C1 segment of cervical spinal cord (tissue), 14 donors: ENCODE results near the gene PDCD7.
A peak's percentile ranks its signal among the peaks of the same experiment; 100 is the strongest.
"Not testable (repeated sequence)": the region's sequence is repeated elsewhere in the genome, so short reads cannot be mapped to it uniquely, and the experiment has no call there.

Source experiments
- DNase-seq, 14 donors: peaks; one replicate each; lab custom pipeline; 2025; lab: John Stamatoyannopoulos, UW

Gene PDCD7

GRCh38 chr15:65130941-65131340 is 2.7 kb downstream of the PDCD7 start:
- no peak for DNase-seq

DNA sequence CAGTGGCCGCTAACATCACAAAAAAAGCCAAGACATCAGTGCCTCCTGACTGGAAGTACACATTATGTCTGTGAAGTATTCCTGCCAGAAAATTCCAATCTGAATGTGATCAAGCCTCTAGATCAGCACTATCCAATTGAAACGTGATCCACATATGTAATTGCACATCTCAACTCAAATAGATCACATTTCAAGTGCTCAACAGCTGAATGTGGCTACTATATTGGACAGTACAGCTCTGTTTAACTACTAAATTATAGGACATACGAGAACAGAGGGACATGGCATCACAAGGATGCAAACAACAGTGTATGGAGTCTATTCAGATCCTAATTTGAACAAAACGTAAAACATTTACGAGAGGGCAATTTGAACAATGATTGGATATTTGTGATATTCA is 18.1 kb downstream of the PDCD7 start:
- no peak for DNase-seq

GRCh38 chr15:65115086-65115485 is 18.5 kb downstream of the PDCD7 start, which contains the start of gene UBAP1L:
UBAP1L (minus strand) TSS chr15:65115200; CDS start chr15:65106215, 8,985 bp downstream.
- DNase-seq: no peak

GRCh38 chr15:65110676-65111292 is 22.8 kb downstream of the PDCD7 start:
- no peak for DNase-seq

- DNase-seq: no peak
Measured at GRCh38 chr15:65106011-65106590, 27.5 kb downstream of the PDCD7 start.

DNA sequence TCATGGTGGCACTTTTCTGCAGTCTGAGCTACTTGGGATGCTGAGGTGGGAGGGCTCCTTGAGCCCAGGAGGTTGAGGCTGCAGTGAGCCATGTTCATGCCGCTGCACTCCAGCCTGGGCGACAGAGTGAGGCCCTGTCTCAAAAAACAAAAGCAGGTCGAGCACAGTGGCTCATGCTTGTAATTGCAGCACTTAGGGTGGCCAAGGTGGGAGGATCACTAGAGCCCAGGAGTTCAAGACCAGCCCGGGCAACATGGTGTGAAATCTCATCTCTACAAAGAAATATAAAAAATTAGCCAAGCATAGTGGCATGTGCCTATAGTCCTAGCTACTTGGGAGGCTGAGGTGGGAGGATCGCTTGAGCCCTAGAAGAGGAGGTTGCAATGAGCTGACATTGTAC is 28.6 kb downstream of the PDCD7 start:
- DNase-seq: no peak

DNA sequence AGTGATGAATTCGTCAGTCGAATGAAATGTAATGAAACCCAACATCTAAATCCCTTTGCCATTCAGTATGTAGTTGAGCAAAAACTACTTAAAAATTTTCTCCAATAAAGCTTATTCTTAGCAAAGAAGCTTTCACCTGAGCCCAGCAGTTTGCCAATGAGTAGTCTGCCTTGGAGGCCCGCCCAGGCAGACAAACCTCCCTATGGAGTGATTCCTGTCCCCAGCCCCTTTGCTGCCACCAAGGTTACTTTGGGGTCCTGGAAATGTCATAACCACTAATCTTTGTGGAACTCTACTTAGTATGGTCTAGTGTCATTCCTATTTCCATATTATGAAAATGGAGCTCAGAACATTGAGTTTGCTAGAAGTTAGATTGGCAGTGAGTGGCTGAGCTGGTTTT is 30.7 kb downstream of the PDCD7 start:
- no peak for DNase-seq

DNA sequence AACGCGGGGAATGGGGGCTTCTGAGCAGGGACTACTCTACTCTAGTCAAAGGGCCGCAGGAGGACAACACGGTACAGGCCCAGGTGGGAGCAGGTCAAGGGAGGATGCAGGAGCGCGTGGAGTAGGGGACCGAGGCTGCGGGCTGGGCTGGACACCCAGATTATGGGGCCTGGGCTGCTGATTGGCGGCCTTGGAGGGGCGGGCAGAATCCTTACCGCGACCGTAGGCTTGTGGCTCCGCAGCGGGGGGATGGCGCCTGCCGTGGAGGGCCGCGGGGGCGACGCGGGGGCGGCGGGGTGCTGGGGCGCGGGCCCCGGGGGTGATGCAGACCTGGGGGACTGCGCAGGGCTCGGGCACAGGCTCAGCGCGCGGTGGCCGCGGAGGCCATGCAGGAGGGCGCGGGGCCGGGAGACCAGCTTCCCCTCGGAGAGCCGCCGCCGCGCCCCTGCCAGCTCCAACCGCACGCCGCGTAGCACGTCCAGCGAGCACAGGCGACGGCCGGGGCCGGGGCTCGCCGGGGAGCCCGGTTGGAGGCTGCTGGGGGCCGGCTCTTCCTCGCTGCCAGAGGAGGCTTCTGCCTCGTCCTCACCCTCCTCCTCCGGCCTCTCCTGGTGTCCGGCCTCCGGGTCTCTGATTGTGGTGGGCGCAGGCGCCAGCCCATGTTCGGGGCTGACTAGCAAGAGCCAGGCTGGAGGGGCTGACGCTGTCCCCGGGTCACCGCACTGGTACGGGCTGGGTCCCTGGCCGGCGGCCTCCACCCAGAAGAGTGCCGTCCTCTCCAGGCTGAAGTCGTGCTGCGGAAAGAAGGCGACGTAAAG is 31.5 kb downstream of the PDCD7 start:
- no peak for DNase-seq

DNA sequence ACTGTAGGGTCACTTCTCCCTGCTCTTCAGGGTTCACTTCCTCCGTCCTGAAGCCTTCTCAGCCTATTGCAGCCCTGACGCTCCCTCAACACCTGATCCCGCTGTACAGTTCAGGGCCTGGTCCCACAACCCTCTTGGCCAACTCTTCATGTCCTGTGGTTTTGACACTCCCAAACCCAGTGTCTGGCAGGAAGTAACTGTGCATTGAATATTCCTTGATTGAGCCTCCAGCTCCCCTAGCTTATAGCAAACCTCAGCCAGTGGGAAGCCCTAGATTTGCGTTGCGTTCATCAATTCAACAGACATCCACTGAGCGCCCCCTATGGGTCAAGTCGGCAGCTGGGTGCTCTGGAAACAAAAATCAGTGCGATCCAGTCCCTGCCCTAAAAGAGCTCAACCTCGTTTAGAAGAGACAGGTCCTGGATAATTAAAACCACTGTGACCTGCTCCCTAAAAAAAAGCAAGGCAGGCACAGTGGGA is 32.2 kb downstream of the PDCD7 start:
- DNase-seq: peak in 10 of 14 donors; percentile 11 to 55 (median 30)

GRCh38 chr15:65100442-65100841 is 33.2 kb downstream of the PDCD7 start:
- no peak for DNase-seq

- DNase-seq: not testable (repeated sequence)
Measured at GRCh38 chr15:65099801-65100200, 33.8 kb downstream of the PDCD7 start.

DNA sequence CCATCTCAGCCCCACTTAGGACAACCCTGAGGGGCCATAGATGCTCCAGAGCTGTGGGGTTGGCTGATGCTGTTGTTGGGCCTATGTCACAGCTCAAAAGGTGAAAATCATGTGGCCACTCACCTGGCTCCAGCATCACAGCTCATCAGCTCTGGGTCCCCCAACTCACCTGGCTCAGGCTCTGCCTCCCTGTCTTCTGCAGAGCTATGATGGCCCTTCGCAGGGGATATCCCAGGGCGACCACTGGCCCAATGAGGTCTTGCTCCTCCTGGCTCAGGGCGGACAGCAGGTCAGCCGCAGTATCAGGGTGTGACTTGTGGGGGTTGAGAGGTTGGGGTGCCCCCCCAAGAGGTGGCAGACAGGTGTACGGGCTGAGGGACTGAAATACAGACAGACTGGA is 34.3 kb downstream of the PDCD7 start:
- no peak for DNase-seq

DNA sequence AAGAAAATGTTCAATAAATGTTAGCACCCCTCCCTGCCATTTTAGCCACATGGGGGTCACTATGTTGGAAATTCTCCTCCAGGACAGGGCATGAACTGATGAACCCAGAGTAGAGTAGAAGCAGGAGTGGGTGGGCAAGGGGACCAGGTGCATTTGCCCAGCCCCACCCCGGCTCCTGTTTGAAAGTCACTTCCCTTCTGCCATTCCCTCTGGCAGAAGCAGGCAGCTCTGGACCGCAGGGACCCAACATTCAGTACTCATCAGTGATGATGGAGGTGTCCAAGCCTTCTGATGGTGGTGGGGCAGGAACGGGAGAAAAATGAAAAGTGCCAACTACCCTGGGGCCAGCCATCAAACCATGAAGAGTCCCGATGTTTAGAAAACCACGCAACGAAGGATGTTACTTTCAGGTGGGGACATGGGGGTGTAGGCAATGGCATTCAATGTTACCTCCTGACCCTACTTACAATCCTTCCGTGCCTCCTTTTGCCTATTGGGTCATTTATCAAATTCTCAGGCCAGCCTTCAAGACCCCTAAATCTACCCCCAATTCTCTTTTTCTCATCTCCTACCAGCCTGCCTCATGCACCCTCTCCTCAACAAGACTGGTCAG is 35.9 kb downstream of the PDCD7 start:
- DNase-seq: no peak

DNA sequence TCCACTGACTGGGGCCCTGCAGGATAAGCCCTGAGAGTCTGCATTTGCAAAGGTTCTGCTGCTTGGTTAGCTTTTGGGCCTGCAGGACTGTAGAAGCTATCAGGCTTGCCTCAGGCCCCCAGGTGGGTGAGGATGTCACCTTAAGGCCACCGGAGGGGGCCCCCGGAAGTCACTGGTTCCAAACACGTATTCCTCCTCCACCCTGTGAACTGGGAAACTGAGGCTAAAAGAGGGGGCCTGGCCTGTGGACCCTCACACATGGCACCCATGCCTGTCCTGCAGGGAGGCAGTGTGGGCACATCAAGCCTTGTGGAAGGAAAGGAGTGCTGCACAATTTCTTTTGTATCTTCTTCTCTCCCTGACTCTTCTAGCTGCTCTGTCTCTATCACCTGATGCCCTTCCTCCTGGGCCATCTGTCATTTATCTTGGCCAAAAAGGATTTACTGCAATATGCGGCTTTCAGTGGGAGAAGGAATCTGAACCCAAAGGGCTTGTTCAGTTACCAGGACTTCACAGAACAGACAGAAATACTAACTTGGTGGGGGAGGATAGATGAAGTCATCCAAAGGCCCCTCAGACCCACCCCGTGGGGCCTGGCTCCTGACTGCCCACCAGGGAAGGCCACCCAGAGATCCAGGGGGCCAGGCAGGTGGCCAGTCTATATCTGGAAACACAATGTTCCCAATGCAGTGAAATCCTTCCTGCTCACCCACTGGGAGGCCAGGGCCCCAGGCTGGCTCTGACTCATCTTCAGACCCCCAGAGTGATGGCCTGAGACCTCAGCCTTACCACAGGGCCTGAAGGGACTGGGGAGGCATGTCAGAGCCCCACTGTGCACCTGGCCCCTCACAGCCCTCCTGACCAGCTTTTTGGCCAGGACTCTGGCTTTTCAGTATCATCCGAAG is 36.9 kb downstream of the PDCD7 start:
- peak in 1 of 14 donors; percentile 81 for DNase-seq

- DNase-seq: no peak
Measured at GRCh38 chr15:65095747-65096104, 37.9 kb downstream of the PDCD7 start.

- no peak for DNase-seq
Measured at GRCh38 chr15:65095011-65095746, 38.4 kb downstream of the PDCD7 start.

- peak in 3 of 14 donors; percentile 11 to 51 (median 25) for DNase-seq
Measured at GRCh38 chr15:65094294-65094995, 39.2 kb downstream of the PDCD7 start.

DNA sequence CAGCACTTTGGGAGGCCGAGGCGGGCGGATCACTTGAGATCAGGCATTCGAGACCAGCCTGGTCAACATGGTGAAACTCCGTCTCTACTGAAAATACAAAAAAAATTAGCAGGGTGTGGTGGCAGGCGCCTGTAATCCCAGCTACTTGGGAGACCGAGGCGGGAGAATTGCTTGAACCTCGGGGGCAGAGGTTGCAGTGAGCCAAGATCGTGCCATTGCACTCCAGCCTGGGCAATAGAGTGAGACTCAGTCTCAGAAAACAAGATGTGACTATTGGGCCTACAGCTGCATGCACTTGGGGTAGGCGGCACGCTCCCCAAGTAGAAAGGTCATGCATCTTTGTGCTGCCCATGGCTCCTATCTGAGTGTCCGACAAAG is 39.8 kb downstream of the PDCD7 start:
- DNase-seq: not testable (repeated sequence)

DNA sequence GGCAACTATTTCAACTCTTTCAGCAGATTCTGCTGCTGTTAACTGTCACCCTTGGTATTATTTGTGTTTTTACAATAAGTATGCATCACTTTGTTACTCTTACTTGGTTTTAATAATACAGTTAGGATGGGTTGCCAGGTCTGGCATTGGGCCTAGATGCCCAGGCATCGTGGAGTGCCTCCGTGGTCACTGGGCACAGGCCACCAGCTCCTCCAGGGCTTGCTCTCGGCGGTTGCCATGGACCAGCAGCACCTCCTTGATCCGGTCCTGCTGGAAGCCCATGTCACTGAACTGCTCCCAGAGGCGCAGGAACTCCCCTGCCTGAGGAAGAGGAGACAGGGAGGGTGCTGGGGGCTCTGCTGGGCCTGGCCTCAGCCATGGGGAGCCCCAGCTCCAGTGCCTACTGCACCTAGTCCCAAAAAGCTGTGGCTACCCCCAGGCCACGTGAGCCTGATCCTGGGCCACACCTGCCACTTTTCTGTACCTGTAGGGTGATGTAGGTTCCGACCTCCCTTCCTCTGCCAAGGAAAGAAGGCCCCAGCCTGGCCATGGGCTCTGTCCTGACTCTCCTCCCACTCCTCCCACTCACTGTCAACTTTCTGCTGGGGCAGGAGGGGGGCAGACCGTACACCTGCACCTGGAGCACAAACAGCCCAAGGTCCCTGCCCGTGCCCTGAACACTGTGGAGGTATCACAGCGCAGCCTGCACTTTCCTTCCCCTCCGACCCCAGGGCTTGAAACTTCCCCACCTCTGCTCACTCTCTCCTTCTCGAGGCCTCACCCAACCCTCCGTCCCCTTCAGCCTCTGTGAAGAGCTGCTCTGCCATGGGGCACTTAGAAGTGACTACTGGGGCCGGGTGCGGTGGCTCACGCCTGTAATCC is 40.5 kb downstream of the PDCD7 start:
- peak in 3 of 14 donors; percentile 12 to 17 (median 13) for DNase-seq
